ENCODE results near the gene GRK5.

The GRK5 gene

DNA sequence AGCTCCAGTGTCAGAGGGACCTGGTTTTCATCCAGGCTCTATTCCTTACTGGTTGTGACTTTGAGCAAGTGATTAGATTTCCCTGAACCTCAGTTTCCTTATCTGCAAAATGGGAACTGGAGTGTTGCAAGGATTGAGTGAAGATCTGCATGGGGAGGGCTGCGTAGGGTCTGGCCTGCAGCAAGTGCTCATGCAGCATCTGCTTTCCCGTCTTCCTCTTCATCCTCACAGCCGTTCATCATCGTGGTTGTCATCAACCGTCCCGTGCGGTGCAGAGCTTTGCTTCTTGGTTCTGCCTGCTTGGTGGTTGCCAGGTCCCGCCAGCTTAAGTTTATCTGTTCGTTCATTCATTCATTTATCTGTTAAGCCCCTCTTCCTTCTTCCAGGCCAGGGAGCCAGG lies 135.0 kb downstream of the GRK5 start:
- peak overlapping the region; percentile 87 for H3K27ac Mint-ChIP-seq (ENCODE audit: low read depth)
- H3K4me3 Mint-ChIP-seq: no peak overlapping the region
- ATAC-seq (replicated peaks; ENCODE audit: extremely low read depth, poor library complexity, severe bottlenecking) (no peak), DNase-seq (ENCODE audit: low spot score in 2 of 2) (no peak)
- no peaks in the 10 kb centered on the region for H3K27me3 Mint-ChIP-seq
- H3K36me3 Mint-ChIP-seq (ENCODE audit: insufficient read depth): peaks cover 5% of the 10 kb centered on the region
- H3K9me3 Mint-ChIP-seq: no peaks in the 10 kb centered on the region
- peaks cover 16% of the 10 kb centered on the region for H3K4me1 Mint-ChIP-seq

DNA sequence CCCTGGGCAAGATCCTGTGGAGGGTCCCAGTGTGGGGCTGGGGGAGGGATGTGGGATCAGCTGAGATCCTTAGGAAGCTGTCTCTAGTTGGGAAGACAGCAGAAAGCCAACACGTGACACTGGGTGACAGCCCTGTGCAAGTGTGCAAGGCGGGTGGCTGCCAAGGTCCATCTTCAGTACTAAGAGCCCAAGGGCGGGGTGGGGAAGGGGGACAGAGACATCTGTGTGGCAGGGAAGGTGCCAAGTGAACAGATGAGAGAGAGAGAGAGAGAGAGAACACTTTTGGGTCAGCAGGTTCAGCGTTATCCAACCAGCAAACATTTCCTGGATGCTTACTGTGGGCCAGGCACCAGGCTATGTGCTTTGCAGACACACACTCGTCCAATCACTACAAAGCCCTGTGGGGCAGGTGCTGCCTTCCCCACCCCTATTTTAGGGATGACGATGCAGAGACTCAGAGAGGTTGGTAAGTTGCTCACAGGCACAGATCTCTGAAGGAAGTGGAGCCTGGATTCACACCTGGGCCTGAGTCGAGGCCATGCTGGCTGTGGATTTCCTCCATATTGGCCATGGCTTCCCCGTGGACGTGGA lies 135.7 kb downstream of the GRK5 start:
- peaks cover 19% of the 10 kb centered on the region for H3K4me1 Mint-ChIP-seq
- H3K4me3 Mint-ChIP-seq: no peak overlapping the region
- H3K27ac Mint-ChIP-seq (ENCODE audit: low read depth): no peak overlapping the region
- peaks cover 5% of the 10 kb centered on the region for H3K36me3 Mint-ChIP-seq (ENCODE audit: insufficient read depth)
- ATAC-seq (replicated peaks; ENCODE audit: extremely low read depth, poor library complexity, severe bottlenecking) (no peak), DNase-seq (ENCODE audit: low spot score in 2 of 2) (no peak)
- no peaks in the 10 kb centered on the region for H3K9me3 Mint-ChIP-seq
- no peaks in the 10 kb centered on the region for H3K27me3 Mint-ChIP-seq

DNA sequence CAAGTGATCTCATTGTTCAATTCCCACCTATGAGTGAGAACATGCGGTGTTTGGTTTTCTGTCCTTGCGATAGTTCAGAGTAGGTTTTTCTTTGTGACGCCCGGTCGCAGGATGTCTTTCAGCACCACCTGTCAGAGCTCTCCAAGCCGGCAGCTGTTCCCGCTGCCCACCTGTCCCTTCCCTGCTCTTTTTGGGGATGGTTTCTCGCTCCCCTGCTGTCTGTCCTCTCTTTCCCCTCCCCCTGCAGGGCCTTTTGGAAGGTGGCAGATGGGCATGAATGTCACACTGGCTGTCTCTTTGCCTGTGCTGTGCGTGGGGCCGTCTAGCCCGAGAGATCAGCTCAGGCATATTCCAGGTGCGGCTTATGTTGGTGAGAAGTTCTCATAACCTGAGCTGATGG lies 137.0 kb downstream of the GRK5 start:
- no peak overlapping the region for H3K27ac Mint-ChIP-seq (ENCODE audit: low read depth)
- H3K27me3 Mint-ChIP-seq: no peaks in the 10 kb centered on the region
- H3K36me3 Mint-ChIP-seq (ENCODE audit: insufficient read depth): peaks cover 3% of the 10 kb centered on the region
- DNase-seq (ENCODE audit: low spot score in 2 of 2): no peak
- peaks cover 21% of the 10 kb centered on the region for H3K4me1 Mint-ChIP-seq
- no peak overlapping the region for H3K4me3 Mint-ChIP-seq
- ATAC-seq (replicated peaks; ENCODE audit: extremely low read depth, poor library complexity, severe bottlenecking): no peak
- H3K9me3 Mint-ChIP-seq: no peaks in the 10 kb centered on the region

DNA sequence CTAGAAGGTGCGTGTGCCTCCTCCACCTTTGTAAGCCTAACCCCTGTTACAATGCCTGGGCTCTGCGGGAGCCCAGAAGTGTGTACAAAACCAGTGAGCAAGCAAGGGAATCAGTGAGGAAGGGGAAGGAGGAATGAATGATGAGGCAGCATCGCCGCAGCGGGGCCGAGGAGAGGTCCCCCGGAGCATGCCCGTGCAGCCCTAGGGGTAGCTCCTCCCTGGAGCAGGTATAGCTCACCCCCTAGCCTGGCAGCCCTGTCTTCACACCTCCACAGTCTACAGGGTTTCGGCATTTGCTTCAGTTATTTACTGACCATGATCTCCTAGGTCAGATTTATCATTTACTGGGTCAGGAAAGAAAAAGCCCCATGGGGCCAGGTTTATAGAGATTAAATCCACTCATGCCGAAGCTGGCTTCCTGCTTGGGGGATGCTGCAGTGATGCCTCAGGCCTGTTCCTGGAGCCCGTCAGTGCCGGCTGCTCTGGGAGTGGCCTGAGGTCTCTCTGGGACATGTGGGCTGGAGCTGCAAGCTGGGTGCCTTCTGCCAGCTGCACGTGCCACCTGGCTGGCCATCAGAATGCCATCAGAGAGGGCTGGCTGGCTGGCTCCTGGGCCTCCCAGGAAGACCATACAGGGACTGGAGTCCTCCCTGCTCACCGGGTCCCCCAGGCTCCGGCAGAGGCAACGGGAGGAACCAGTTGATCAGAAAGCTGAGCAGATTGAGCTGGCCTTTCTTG lies 138.9 kb downstream of the GRK5 start:
- Mint-ChIP-seq H3K4me1 (peaks cover 16% of the 10 kb centered on the region), H3K4me3 (no peak overlapping the region), H3K27ac (ENCODE audit: low read depth) (no peak overlapping the region), H3K9me3 (peaks cover 6% of the 10 kb centered on the region), H3K27me3 (no peaks in the 10 kb centered on the region), H3K36me3 (ENCODE audit: insufficient read depth) (peaks cover 3% of the 10 kb centered on the region)
- DNase-seq (ENCODE audit: low spot score in 2 of 2) (no peak), ATAC-seq (replicated peaks; ENCODE audit: extremely low read depth, poor library complexity, severe bottlenecking) (no peak)

- H3K36me3 Mint-ChIP-seq (ENCODE audit: insufficient read depth): peaks cover 3% of the 10 kb centered on the region
- ATAC-seq (replicated peaks; ENCODE audit: extremely low read depth, poor library complexity, severe bottlenecking) (no peak), DNase-seq (ENCODE audit: low spot score in 2 of 2) (no peak)
- no peaks in the 10 kb centered on the region for H3K27me3 Mint-ChIP-seq
- H3K9me3 Mint-ChIP-seq: peaks cover 10% of the 10 kb centered on the region
- H3K4me3 Mint-ChIP-seq: no peak overlapping the region
- H3K27ac Mint-ChIP-seq (ENCODE audit: low read depth): no peak overlapping the region
- H3K4me1 Mint-ChIP-seq: peaks cover 12% of the 10 kb centered on the region
These were observed 140.0 kb downstream of the GRK5 start for GRCh38 chr10:119347181-119347974.

DNA sequence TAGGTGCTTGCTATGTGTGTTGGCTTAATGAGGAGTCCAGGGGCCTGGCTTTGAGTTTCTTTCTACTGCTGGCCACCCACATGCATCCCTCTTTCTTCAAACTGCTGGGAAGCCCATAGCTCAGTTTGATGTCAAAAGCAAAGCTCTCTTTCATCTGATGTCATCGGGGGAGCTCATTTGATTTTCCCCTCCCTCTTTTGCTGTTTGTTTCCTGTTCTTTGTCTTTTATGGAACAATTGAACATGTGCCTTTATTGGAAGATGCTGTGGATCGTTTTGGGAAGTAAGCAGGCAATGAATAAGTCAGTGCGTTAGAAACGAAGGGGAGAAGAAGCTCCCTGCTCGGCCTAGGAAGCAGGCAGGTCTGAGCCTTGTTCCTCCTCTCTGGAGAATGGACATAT lies 140.7 kb downstream of the GRK5 start:
- Mint-ChIP-seq H3K9me3 (peaks cover 10% of the 10 kb centered on the region), H3K4me3 (no peak overlapping the region), H3K27me3 (no peaks in the 10 kb centered on the region), H3K36me3 (ENCODE audit: insufficient read depth) (peaks cover 3% of the 10 kb centered on the region), H3K4me1 (peaks cover 12% of the 10 kb centered on the region), H3K27ac (ENCODE audit: low read depth) (no peak overlapping the region)
- ATAC-seq (replicated peaks; ENCODE audit: extremely low read depth, poor library complexity, severe bottlenecking): no peak
- no peak for DNase-seq (ENCODE audit: low spot score in 2 of 2)

DNA sequence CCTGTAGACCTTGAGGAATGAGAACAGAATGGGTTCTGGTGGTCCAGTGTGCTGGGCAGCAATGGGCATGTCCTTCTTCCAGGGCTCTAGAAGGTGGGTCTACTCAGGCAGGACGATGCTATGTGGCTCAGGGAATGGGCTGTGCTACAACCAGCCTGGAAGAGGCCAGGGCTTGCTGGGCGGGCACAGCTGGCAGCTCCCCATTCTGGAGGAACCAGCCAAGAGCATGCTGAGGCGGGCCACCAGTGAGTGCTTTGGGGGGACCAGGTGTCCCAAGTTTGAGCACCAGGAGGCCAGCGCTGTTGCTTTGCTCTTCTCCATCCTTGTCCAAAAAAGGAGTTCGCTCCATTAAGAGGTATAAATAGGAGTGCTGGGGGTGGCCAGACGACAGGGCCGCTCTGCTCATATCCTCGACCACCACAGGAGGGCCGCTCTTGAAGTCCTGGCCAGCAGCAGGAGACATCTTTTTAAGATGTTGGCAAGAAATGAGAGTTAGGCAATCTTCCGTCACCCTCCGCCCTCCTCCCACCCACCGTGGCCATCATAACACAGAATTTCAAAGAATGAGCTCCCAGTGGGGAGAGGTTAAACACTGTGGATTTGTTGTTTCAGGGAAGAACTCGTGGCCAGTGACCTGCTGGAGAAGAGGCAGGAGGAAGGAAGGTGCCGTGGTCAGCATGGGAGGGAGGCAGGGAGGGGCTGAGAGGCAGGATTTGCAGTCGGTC lies 141.3 kb downstream of the GRK5 start:
- ATAC-seq (replicated peaks; ENCODE audit: extremely low read depth, poor library complexity, severe bottlenecking): no peak
- Mint-ChIP-seq H3K27ac (ENCODE audit: low read depth) (no peak overlapping the region), H3K4me1 (peaks cover 12% of the 10 kb centered on the region), H3K4me3 (no peak overlapping the region), H3K27me3 (no peaks in the 10 kb centered on the region), H3K36me3 (ENCODE audit: insufficient read depth) (peaks cover 3% of the 10 kb centered on the region), H3K9me3 (peaks cover 10% of the 10 kb centered on the region)
- DNase-seq (ENCODE audit: low spot score in 2 of 2): no peak

- Mint-ChIP-seq H3K9me3 (peaks cover 10% of the 10 kb centered on the region), H3K4me1 (peaks cover 9% of the 10 kb centered on the region), H3K4me3 (no peak overlapping the region), H3K27ac (ENCODE audit: low read depth) (no peak overlapping the region), H3K36me3 (ENCODE audit: insufficient read depth) (peaks cover 3% of the 10 kb centered on the region), H3K27me3 (no peaks in the 10 kb centered on the region)
- ATAC-seq (replicated peaks; ENCODE audit: extremely low read depth, poor library complexity, severe bottlenecking): no peak
- DNase-seq (ENCODE audit: low spot score in 2 of 2): no peak
These were observed 142.0 kb downstream of the GRK5 start for GRCh38 chr10:119349341-119349740.

DNA sequence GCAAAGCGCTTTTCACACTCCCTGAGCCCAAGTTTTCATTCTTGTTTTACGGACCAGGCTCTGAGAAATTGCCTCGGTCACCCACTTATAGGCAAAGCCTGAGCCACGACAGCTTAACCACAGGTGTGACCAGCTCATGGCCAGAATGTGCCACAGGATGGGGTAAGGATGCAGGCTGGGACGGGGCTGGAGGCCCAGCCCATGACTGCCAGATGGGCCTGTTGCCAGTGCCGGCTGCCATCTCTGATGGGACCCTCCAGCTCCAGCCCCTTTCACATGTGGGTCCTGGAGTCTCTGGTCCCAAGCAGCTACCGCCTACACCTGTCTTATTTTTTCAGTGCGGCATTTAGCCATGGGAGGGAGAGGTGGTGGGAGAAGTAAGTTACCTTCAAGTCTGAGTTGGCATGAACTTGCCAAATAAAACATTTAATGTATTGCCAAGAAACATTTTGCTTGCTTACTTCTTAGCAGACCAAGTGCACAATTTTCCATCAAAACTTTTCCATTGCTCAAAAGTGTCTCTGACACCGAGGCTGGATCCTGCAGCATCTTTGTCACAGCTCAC lies 142.6 kb downstream of the GRK5 start:
- H3K36me3 Mint-ChIP-seq (ENCODE audit: insufficient read depth): peaks cover 3% of the 10 kb centered on the region
- no peak for ATAC-seq (replicated peaks; ENCODE audit: extremely low read depth, poor library complexity, severe bottlenecking)

GRCh38 chr10:119350502-119351097 lies 143.2 kb downstream of the GRK5 start:
- Mint-ChIP-seq H3K36me3 (ENCODE audit: insufficient read depth) (peaks cover 3% of the 10 kb centered on the region), H3K4me3 (no peak overlapping the region), H3K9me3 (peaks cover 10% of the 10 kb centered on the region), H3K27me3 (no peaks in the 10 kb centered on the region), H3K27ac (ENCODE audit: low read depth) (no peak overlapping the region), H3K4me1 (peaks cover 5% of the 10 kb centered on the region)
- DNase-seq (ENCODE audit: low spot score in 2 of 2): no peak
- no peak for ATAC-seq (replicated peaks; ENCODE audit: extremely low read depth, poor library complexity, severe bottlenecking)

More for the DNA sequence above, 142.6 kb downstream of the GRK5 start:
- no peaks in the 10 kb centered on the region for H3K27me3 Mint-ChIP-seq
- no peak overlapping the region for H3K4me3 Mint-ChIP-seq
- no peak overlapping the region for H3K27ac Mint-ChIP-seq (ENCODE audit: low read depth)
- H3K9me3 Mint-ChIP-seq: peaks cover 10% of the 10 kb centered on the region
- DNase-seq (ENCODE audit: low spot score in 2 of 2): no peak
- peaks cover 5% of the 10 kb centered on the region for H3K4me1 Mint-ChIP-seq

DNA sequence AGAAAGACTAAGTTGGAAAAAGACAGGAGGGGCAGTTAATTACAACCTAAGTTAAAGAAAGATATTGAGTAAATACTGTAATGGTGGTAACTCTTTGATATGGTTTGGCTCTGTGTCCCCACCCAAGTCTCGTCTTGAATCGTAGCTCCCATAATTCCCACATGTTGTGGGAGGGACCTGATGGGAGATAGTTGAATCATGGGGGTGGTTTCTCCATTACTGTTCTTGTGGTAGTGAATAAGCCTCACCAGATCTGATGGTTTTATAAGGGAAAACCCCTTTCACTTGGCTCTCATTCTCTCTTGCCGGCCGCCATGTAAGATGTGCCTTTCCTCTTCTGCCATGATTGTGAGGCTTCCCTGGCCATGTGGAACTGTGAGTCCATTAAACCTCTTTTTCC lies 143.8 kb downstream of the GRK5 start:
- no peak for ATAC-seq (replicated peaks; ENCODE audit: extremely low read depth, poor library complexity, severe bottlenecking)
- no peaks in the 10 kb centered on the region for H3K27me3 Mint-ChIP-seq
- peaks cover 2% of the 10 kb centered on the region for H3K36me3 Mint-ChIP-seq (ENCODE audit: insufficient read depth)
- no peak overlapping the region for H3K4me3 Mint-ChIP-seq
- H3K4me1 Mint-ChIP-seq: peaks cover 5% of the 10 kb centered on the region
- no peak for DNase-seq (ENCODE audit: low spot score in 2 of 2)
- no peak overlapping the region for H3K27ac Mint-ChIP-seq (ENCODE audit: low read depth)
- peaks cover 15% of the 10 kb centered on the region for H3K9me3 Mint-ChIP-seq

- H3K27ac Mint-ChIP-seq (ENCODE audit: low read depth): no peak overlapping the region
- DNase-seq (ENCODE audit: low spot score in 2 of 2): no peak
- H3K9me3 Mint-ChIP-seq: peaks cover 23% of the 10 kb centered on the region
- H3K4me3 Mint-ChIP-seq: no peak overlapping the region
- peaks cover 2% of the 10 kb centered on the region for H3K36me3 Mint-ChIP-seq (ENCODE audit: insufficient read depth)
- peaks cover 5% of the 10 kb centered on the region for H3K4me1 Mint-ChIP-seq
- no peak for ATAC-seq (replicated peaks; ENCODE audit: extremely low read depth, poor library complexity, severe bottlenecking)
- no peaks in the 10 kb centered on the region for H3K27me3 Mint-ChIP-seq
These were observed 144.7 kb downstream of the GRK5 start for GRCh38 chr10:119352042-119352441.
